UCSD-AML1 (cell line): ENCODE data around the gene AR.
"Not testable (repeated sequence)": the region's sequence is repeated elsewhere in the genome, so short reads cannot be mapped to it uniquely, and the experiment has no call there.

Source experiments
- DNase-seq: peaks from one replicate; lab custom pipeline; 2025; ENCODE audit not compliant: unreplicated experiment; lab: John Stamatoyannopoulos, UW

Gene AR

GRCh38 chrX:67624325-67624724 lies 80.5 kb downstream of the AR start:
- no peak for DNase-seq

DNA sequence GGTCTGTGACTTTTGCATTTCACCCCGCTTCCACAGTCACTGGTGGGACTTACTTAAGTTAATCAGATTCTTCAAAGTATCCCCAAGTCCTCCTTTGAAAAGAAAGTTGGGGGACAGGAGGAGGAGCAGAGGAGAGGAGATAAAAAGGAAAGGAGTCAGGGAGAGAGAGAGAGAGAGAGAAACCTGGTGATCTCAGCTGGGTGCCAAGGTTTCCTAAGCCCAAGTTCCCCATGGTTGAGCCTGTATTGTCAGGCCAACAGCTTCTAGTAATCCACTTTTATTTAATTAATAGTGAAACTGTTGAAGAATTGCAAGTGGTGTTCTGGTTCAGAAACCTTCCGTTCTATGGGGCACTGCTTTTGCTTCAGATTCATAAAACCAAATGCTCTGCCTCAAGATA lies 91.6 kb downstream of the AR start:
- DNase-seq = no peak

DNA sequence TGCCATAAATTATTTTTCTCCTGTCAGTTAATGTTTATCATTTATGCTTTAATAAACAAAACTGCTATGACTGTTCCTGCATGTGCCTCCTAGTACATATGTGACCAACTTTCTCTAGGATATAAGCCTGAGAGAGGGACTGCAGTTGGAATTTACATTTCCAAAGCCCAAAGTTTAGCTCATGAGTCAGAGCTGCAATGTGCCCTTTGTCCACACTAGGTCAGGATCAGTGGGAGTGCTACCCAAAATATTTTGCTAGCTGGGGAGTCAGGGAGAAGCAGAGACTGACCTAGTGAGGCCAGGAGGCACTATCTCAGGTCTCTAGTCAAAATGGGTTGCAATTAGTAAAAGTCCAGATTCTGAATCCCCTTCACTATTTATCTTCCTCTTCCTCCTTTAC lies 92.7 kb downstream of the AR start:
- DNase-seq = no peak

GRCh38 chrX:67637293-67637692 lies 93.5 kb downstream of the AR start:
- not testable (repeated sequence) for DNase-seq

DNA sequence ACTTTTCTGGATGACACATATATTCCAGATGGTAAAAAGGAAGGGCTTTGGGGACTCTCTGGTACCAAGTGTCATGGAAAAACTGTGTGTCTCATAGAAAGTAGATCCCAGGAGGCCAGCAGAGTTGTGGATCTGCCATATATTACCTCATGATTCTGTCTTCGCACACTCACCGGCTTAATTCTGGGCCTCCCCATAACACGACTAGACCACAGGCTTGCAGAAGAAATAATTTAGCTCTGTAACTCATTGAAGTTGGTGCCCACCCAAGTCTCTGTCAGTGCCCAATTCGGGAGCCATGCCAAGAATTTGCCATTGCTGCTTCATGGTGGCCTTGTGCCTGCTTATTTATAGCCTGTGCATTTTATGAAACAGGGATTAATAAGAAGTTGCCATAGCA lies 104.5 kb downstream of the AR start:
- no peak for DNase-seq

DNA sequence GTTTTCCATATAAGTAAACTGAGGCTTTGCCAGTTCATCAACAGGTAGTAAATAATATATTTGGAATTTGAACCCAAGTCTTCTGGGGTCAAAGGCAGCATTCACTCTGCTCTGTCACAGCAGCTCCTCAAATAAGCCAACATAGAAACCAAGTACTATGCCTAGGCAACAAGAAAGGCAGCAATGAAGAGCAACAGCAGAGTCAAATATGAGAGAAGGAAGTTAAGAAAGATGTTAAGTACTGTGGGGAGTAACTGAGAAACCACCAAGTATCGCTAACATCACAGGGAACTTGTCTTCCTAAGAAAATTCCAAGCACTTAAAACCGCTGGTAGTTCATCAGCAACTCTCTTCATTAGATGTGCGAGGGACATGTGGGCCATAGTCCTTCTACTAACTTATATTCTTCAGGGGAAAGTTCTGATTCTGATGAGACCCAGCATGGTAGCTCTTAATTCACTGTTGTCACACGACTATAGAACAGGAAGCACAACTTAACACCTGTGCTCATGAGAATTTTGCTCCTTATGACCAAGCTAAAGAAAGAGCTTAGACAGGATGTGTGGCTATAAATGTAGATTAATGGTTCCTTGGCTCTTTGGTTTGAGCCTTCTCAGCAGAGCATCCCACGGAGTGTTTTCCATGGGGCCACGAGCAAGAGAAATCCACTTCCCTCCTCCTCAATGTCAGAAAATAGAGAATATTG lies 107.8 kb downstream of the AR start:
- no peak for DNase-seq

DNA sequence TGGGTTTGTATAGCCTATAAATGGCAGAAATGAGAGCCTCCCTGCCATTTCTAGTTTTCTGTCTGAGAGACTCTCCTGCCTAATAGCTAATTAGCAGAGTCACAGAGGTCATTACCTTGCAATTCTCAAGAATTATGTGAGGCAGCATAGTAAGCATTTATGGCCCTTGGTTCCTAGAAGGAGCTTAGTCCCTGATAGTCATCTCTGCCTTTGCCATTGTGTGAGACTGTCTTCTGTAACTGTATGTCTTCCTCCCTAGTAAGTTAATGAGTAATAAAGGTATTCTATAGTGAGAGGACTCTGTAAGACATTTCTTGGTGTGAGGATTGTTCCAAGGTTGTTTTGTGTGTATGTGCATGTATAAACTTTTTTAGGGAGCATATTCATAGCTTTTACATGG lies 108.7 kb downstream of the AR start:
- no peak for DNase-seq

- no peak for DNase-seq
Observed at GRCh38 chrX:67654301-67654700, 110.5 kb downstream of the AR start.

DNA sequence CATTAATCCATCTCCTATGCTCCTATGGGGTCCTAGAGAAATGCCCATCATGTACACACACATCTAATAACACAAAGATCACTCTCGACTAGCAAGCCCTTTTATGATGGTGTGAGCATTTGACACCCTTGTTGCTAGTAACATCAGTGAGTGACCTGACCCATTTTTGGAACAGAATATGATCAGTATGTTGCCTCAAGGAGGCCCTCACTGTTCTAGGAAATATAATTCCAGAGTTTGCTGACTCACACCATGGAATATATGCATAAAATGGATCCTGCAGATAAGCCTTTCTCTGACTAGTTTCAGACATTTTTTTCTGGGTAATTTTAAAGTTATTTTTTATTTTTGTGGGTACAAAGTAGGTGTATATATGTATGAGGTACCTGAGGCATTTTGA lies 121.8 kb downstream of the AR start:
- DNase-seq = no peak

GRCh38 chrX:67670717-67671116 lies 126.9 kb downstream of the AR start:
- DNase-seq = not testable (repeated sequence)

DNA sequence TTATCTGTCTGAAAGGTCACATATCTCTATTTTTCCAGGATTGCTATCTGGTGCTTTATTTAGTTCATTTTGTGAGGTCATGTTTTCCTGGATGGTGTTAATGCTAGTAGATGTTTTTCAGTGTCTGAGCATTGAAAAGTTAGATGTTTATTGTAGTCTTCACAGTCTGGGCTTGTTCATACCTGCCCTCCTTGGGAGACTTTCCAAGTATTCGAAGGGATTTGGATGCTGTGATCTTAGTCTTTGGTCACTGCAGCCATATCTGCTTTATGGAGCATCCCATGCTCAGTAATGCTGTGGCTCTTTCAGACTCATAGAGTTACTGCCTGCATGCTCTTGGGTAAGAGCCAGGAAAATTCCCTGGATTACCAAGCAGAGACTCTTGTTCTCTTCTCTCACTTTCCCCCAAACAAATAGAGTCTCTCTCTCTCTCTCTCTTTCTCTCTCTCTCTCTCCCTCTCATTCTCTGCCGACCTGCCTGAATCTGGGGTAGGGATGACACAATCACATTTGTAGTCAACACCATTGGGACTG lies 130.0 kb downstream of the AR start:
- DNase-seq = no peak

DNA sequence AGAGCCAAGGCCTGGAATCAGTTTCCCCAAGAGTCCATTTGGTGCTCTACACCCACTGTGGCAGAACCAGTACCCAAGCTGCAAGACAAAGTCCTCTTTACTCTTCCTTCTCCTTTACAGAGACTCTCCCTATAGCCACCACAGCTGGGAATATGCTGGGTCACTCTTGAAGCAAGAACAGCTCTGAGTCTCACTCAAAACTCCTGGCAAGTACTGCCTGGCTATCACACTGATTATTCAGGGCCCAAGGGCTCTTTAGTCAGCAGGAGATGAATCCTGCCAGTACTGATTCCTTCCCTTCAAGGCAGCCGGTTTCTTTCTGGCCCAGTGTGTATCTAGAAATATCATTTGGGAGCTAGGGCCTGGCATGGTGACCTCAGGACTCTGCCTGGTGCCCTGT lies 130.9 kb downstream of the AR start:
- DNase-seq = no peak

GRCh38 chrX:67684136-67684535 lies 140.3 kb downstream of the AR start:
- no peak for DNase-seq

GRCh38 chrX:67692246-67692645 lies 148.4 kb downstream of the AR start:
- no peak for DNase-seq

DNA sequence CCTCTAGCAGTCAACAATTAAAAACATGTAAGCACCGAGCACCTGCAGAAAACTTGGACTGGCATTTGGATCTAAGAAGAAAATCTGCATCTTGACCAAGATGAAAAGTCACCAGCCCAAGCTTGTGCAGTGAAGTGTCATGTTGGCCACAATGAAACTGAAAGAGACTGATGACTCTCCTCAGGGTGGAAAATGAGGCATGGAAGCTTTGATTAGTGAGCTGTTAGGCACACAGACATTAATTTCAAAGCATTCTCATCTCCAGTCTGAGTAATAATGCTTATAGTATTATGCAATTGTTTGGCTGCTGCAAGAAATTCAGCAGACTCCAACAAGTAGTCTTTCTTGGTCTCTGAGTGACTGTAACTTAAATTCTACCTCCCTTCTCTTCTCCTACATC lies 150.1 kb downstream of the AR start:
- DNase-seq = no peak

GRCh38 chrX:67697452-67697851 lies 153.6 kb downstream of the AR start:
- no peak for DNase-seq

GRCh38 chrX:67700602-67701001 lies 156.8 kb downstream of the AR start:
- DNase-seq = no peak

- no peak for DNase-seq
Observed at GRCh38 chrX:67714004-67714403, 170.2 kb downstream of the AR start.

DNA sequence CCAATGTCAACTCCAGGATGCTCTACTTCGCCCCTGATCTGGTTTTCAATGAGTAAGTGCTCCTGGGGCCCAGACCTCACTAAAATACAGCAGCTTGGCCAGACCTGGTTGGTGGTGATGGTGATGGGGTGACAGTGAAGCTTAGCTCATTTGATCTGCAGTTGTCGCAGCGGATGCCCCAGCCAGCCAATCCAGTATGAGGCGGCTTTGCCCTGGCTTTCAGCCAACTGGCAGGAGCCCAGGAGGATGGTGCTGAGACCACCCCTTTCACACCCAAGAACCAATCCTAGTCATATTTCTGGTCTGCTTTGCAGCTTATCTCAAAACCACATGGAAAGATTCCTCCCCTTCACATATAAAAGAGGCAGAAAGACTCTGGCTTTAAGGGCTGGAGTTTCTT lies 173.8 kb downstream of the AR start:
- no peak for DNase-seq

DNA sequence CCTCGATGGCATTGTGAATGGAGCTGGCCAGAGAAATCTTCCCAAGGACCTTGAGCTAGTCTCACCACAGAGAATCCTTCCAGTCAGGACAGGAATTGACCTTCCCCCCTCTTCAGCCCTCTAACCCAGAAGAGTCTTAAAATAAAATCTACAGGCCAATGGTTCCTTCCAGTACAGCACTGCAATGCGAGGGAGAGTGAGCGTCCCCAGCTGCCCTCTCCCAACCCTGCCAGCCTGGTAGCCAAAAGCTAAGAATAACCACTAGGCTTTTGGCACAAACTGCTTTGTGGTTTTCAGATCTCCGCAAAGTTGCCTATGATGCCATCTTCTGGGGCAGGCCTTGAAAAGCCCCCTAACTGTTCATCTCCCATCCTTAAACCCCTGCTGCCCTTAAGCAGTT lies 175.1 kb downstream of the AR start:
- DNase-seq = no peak

- no peak for DNase-seq
Observed at GRCh38 chrX:67720344-67720743, 176.5 kb downstream of the AR start.

GRCh38 chrX:67721321-67721720 lies 177.5 kb downstream of the AR start:
- no peak for DNase-seq
